ENCODE results near the gene FAM184B. TPM values are rescaled to one million over a fixed set of nuclear protein-coding genes. Genes with fewer than 3 reads are reported as not detected.
"Not testable (repeated sequence)": the region's sequence is repeated elsewhere in the genome, so short reads cannot be mapped to it uniquely, and the experiment has no call there.

Gene FAM184B
- total RNA-seq, 1 experiment from 2014 or later, result 0.47 TPM

DNA sequence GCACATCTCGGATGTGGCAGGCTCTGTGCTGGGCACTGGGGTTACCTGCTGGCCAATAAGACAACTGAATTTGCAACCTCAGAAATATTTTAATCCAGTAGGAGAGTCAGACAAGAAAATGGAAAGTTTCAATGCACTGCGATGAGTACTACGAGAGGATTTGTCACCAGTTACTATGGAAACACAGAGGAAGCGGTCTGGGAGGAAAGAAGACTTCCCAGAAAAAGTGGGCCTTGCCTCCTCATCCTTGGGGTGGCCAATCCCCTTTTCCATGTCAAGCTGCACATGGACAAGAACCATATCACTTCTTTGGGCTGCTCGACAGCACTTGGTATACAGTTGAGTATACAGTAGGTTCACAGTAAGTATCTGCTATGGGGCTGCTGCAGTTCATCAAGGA lies 67.6 kb downstream of the FAM184B start:
- no peak overlapping the region for H3K27ac ChIP-seq (ENCODE audit: low read length)
- no peak for DNase-seq
- no peaks in the 10 kb centered on the region for H3K9me2 ChIP-seq (replicated peaks; ENCODE audit: low read length)
- H3K4me3 ChIP-seq (ENCODE audit: low read length), result no peak overlapping the region
- no peaks in the 10 kb centered on the region for H3K36me3 ChIP-seq (ENCODE audit: low read depth, low read length)
- H3K4me2 ChIP-seq (ENCODE audit: low read length), result no peak overlapping the region
- H3K27me3 ChIP-seq (ENCODE audit: low read length), result no peaks in the 10 kb centered on the region
- H3K9me3 ChIP-seq (ENCODE audit: low read length), result no peaks in the 10 kb centered on the region
- no TSS peak for BruUV-seq (replicated peaks)
- H3K79me2 ChIP-seq (ENCODE audit: low read length), result no peaks in the 10 kb centered on the region
- H4K20me1 ChIP-seq (ENCODE audit: low read length), result no peaks in the 10 kb centered on the region
- no peak for ATAC-seq
- TF ChIP-seq EZH2phosphoT487 (IDR thresholded peaks at IDR 0.05; ENCODE audit: borderline replicate concordance, low read length), result no peak
- TF ChIP-seq, protein P1, sequence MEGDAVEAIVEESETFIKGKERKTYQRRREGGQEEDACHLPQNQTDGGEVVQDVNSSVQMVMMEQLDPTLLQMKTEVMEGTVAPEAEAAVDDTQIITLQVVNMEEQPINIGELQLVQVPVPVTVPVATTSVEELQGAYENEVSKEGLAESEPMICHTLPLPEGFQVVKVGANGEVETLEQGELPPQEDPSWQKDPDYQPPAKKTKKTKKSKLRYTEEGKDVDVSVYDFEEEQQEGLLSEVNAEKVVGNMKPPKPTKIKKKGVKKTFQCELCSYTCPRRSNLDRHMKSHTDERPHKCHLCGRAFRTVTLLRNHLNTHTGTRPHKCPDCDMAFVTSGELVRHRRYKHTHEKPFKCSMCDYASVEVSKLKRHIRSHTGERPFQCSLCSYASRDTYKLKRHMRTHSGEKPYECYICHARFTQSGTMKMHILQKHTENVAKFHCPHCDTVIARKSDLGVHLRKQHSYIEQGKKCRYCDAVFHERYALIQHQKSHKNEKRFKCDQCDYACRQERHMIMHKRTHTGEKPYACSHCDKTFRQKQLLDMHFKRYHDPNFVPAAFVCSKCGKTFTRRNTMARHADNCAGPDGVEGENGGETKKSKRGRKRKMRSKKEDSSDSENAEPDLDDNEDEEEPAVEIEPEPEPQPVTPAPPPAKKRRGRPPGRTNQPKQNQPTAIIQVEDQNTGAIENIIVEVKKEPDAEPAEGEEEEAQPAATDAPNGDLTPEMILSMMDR (conservative IDR thresholded peaks at IDR 0.05; ENCODE audit: low read depth, low read length), result no peak
- no peak overlapping the region for H2AFZ ChIP-seq (ENCODE audit: low read length)
- ChIA-PET POLR2A (ENCODE audit: unreplicated experiment) (no interaction called here), CTCF (no interaction called here)
- no peaks in the 10 kb centered on the region for H3F3A ChIP-seq (ENCODE audit: low read length, unreplicated experiment)
- intact Hi-C loops (cut with micrococcal nuclease), result no loop called here
- no peak overlapping the region for H3K9ac ChIP-seq (ENCODE audit: low read length)
- H3K4me1 ChIP-seq (ENCODE audit: insufficient read depth, low read length), result peaks cover 3% of the 10 kb centered on the region

DNA sequence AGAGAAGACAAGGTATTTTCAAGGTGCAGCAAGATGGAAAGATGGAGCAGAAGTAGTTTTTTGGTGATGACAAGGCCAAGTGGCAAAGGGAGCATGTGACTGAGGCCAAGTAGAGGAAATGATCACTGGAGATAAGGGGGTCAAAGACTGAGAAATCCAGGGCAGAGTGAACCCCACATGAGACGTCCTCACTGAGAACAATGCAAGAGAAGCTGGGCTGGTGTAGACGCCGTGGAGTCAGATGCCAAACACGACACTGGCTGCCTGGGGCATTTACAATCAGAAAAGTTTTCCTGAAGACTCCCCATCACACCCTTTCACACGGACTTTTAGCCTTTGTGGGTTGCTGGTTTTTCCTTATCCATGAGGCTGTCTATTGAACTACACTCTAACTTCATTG lies 69.3 kb downstream of the FAM184B start:
- no peak overlapping the region for H2AFZ ChIP-seq (ENCODE audit: low read length)
- H3K27me3 ChIP-seq (ENCODE audit: low read length), result no peaks in the 10 kb centered on the region
- no peaks in the 10 kb centered on the region for H3K9me2 ChIP-seq (replicated peaks; ENCODE audit: low read length)
- H4K20me1 ChIP-seq (ENCODE audit: low read length), result no peaks in the 10 kb centered on the region
- H3F3A ChIP-seq (ENCODE audit: low read length, unreplicated experiment), result no peaks in the 10 kb centered on the region
- no peak overlapping the region for H3K4me2 ChIP-seq (ENCODE audit: low read length)
- intact Hi-C loops (cut with micrococcal nuclease), result no loop called here
- CTCF ChIA-PET, result no interaction called here
- H3K27ac ChIP-seq (ENCODE audit: low read length), result no peak overlapping the region
- H3K36me3 ChIP-seq (ENCODE audit: low read depth, low read length), result no peaks in the 10 kb centered on the region
- BruUV-seq (replicated peaks), result no TSS peak
- TF ChIP-seq, protein P1 (conservative IDR thresholded peaks at IDR 0.05; ENCODE audit: low read depth, low read length), result no peak
- TF ChIP-seq EZH2 (IDR thresholded peaks at IDR 0.05; ENCODE audit: low read length, unreplicated experiment) (no peak), EZH2phosphoT487 (IDR thresholded peaks at IDR 0.05; ENCODE audit: borderline replicate concordance, low read length) (no peak)
- ATAC-seq, result no peak
- POLR2A ChIA-PET (ENCODE audit: unreplicated experiment), result no interaction called here
- H3K4me3 ChIP-seq (ENCODE audit: low read length), result no peak overlapping the region
- no peaks in the 10 kb centered on the region for H3K9me3 ChIP-seq (ENCODE audit: low read length)
- no peak overlapping the region for H3K9ac ChIP-seq (ENCODE audit: low read length)
- H3K4me1 ChIP-seq (ENCODE audit: insufficient read depth, low read length), result peaks cover 5% of the 10 kb centered on the region; the same call in 1 of the 2 replicates
- no peak for DNase-seq
- H3K79me2 ChIP-seq (ENCODE audit: low read length), result no peaks in the 10 kb centered on the region

DNA sequence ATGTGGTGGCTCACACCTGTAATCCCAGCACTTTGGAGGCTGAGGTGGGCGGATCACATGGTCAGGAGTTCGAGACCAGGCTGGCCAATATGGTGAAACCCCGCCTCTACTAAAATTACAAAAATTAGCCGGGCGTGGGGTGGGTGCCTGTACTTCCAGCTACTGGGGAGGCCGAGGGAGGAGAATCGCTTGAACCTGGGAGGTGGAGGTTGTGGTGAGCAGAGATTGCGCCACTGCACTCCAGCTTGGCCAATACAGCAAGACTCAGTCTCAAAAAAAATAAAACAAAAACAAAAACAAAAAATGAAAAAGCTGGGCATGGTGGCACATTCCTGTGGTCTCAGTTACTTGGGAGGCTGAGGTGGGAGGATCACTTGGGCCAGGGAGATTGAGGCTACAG lies 70.2 kb downstream of the FAM184B start:
- ATAC-seq; intact Hi-C loops (cut with micrococcal nuclease); H3K4me1 ChIP-seq (ENCODE audit: insufficient read depth, low read length); CTCF ChIA-PET; H3K4me2 ChIP-seq (ENCODE audit: low read length); H3K9me3 ChIP-seq (ENCODE audit: low read length); H4K20me1 ChIP-seq (ENCODE audit: low read length); BruUV-seq (replicated peaks); H3K27ac ChIP-seq (ENCODE audit: low read length); H3K9ac ChIP-seq (ENCODE audit: low read length); H2AFZ ChIP-seq (ENCODE audit: low read length); H3K79me2 ChIP-seq (ENCODE audit: low read length); H3K9me2 ChIP-seq (replicated peaks; ENCODE audit: low read length); H3K27me3 ChIP-seq (ENCODE audit: low read length); DNase-seq; H3K36me3 ChIP-seq (ENCODE audit: low read depth, low read length); H3K4me3 ChIP-seq (ENCODE audit: low read length); H3F3A ChIP-seq (ENCODE audit: low read length, unreplicated experiment); POLR2A ChIA-PET (ENCODE audit: unreplicated experiment): not testable (repeated sequence)
